OCI-LY7 (cell line): ENCODE data around the gene LAMC1. TPM values are rescaled to one million over a fixed set of nuclear protein-coding genes. Genes with fewer than 3 reads are reported as not detected.

Source experiments
- BruUV-seq: library from RNA; stranded (reverse); fragments of 400-500 nt; replicated peaks from 2 replicates; lab custom pipeline; 2021; lab: Mats Ljungman, UMichigan
- CTCF ChIA-PET: fragments of 300-600 bp; sonication (Branson Sonifier 250); formaldehyde crosslinking; loops from one replicate; lab custom pipeline; 2022; ENCODE audit warnings: antibody characterized with exemption; ENCODE audit not compliant: unreplicated experiment; lab: Charles Lee
- POLR2A ChIA-PET: fragments of 300-600 bp; sonication (Branson Sonifier 250); formaldehyde crosslinking; loops from one replicate; lab custom pipeline; 2022; ENCODE audit warnings: antibody characterized with exemption; lab: Charles Lee
- DNase-seq: peaks from one replicate; pipeline ENCODE4 v3.0.0-alpha.2; 2015; ENCODE audit warnings: low spot score
- H2AFZ ChIP-seq: fragments of 200-600 bp; sonication (generic), shearing (Covaris generic); 2 replicates; pipeline ENCODE4 v1.6.1; 2014; ENCODE audit warnings: mild to moderate bottlenecking, antibody characterized with exemption, low read length, moderate library complexity
- H3K27ac ChIP-seq: fragments of 200-600 bp; sonication (generic); 2 replicates; pipeline ENCODE4 v1.5.1; 2014; ENCODE audit warnings: mixed run types, low read depth, mild to moderate bottlenecking, moderate library complexity, low read length, inconsistent platforms; ENCODE audit not compliant: poor library complexity, severe bottlenecking
- H3K36me3 ChIP-seq: fragments of 200-600 bp; sonication (generic); 2 replicates; pipeline ENCODE4 v1.6.1; 2014; ENCODE audit warnings: mild to moderate bottlenecking, antibody characterized with exemption, low read length, moderate library complexity, mixed read lengths; ENCODE audit not compliant: insufficient read depth
- H3K4me1 ChIP-seq: fragments of 200-600 bp; sonication (generic); 2 replicates; pipeline ENCODE4 v1.5.1; 2014; ENCODE audit warnings: mild to moderate bottlenecking, low read length; ENCODE audit not compliant: insufficient read depth, poor library complexity, severe bottlenecking
- H3K4me2 ChIP-seq: fragments of 200-600 bp; sonication (generic); 2 replicates; pipeline ENCODE4 v1.6.1; 2014; ENCODE audit warnings: mild to moderate bottlenecking, low read length
- H3K4me3 ChIP-seq: fragments of 200-600 bp; sonication (generic); 2 replicates; pipeline ENCODE4 v1.5.1; 2014; ENCODE audit warnings: mild to moderate bottlenecking, low read depth, low read length; ENCODE audit not compliant: poor library complexity, severe bottlenecking
- H3K79me2 ChIP-seq: fragments of 200-600 bp; sonication (generic); 2 replicates; pipeline ENCODE4 v1.6.1; 2016; ENCODE audit warnings: low read depth, mild to moderate bottlenecking, low read length, moderate library complexity, mixed read lengths; ENCODE audit not compliant: insufficient read depth
- H3K9me2 ChIP-seq: fragments of 200-600 bp; sonication (generic); 2 replicates; pipeline ENCODE4 v1.6.1; 2016; ENCODE audit warnings: mild to moderate bottlenecking, low read length, mixed read lengths; ENCODE audit not compliant: insufficient read depth
- H3K9me3 ChIP-seq: fragments of 200-600 bp; sonication (generic); 2 replicates; pipeline ENCODE4 v1.6.1; 2014; ENCODE audit warnings: mild to moderate bottlenecking, mixed run types, low read length, mixed read lengths
- H4K20me1 ChIP-seq: fragments of 200-600 bp; sonication (generic); 2 replicates; pipeline ENCODE4 v1.6.1; 2014; ENCODE audit warnings: mild to moderate bottlenecking, antibody characterized with exemption, low read length, moderate library complexity, mixed read lengths; ENCODE audit not compliant: insufficient read depth
- CTCF ChIP-seq: fragments of 200-600 bp; sonication (generic); conservative IDR thresholded peaks from 2 replicates; pipeline ENCODE4 v1.5.1; 2014; ENCODE audit warnings: mild to moderate bottlenecking, antibody characterized with exemption, low read length, moderate library complexity, mixed read lengths
- EZH2phosphoT487 ChIP-seq: fragments of 200-600 bp; sonication (generic); IDR thresholded peaks from 2 replicates; pipeline ENCODE4 v1.6.1; 2018; ENCODE audit warnings: low read depth, borderline replicate concordance, mild to moderate bottlenecking, mixed run types, antibody characterized with exemption, low read length, moderate library complexity, mixed read lengths
- intact Hi-C: fragments of 100-400 bp; cut with micrococcal nuclease; formaldehyde crosslinking; loops from one replicate; pipeline ENCODE4 v1.10.0; 2022; ENCODE audit not compliant: unreplicated experiment
- total RNA-seq, 2 experiments: library from RNA; depleted of rRNA in 1 of 2; stranded (reverse); fragments of >200 nt in 1 of 2; shearing (Covaris generic) in 1 of 2; gene quantifications; 2 replicates each; pipeline ENCODE4 v1.2.3, GENCODE V29; 2014 to 2022

LAMC1 gene
- total RNA-seq, 2 experiments from 2014 or later, result 24.2 to 42.1 TPM

DNA sequence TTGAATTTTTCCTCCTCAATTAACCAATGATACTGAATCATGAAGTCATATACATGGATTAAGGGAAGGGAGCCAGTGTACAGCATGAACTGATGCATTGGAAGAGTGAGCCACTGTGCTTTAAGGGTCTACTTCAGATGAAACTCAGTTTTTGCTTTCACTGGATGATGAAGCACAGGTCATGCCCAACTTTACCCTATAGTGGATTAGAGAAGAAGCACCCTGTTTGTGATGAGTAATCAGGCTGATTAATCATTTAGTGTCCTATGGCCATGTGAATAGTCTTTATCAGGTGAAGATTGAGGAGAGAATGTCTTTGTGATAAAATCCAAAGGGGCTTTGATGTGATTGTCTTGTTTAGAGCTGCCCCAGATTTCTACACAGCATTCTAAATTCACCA, 24.7 kb upstream of the LAMC1 start:
- no peaks in the 10 kb centered on the region for H3K36me3 ChIP-seq
- no peak overlapping the region for H3K4me3 ChIP-seq
- no peak for TF ChIP-seq EZH2phosphoT487
- TF ChIP-seq CTCF, result no peak
- H3K4me2 ChIP-seq, result no peak overlapping the region
- DNase-seq, result no peak
- no peaks in the 10 kb centered on the region for H3K4me1 ChIP-seq
- no peak overlapping the region for H2AFZ ChIP-seq
- H3K9me2 ChIP-seq, result no peaks in the 10 kb centered on the region
- H4K20me1 ChIP-seq, result no peaks in the 10 kb centered on the region
- H3K27ac ChIP-seq, result no peak overlapping the region
- CTCF ChIA-PET, result no interaction called here
- POLR2A ChIA-PET, result no interaction called here
- BruUV-seq, result no TSS peak
- H3K9me3 ChIP-seq, result no peaks in the 10 kb centered on the region
- H3K79me2 ChIP-seq, result no peaks in the 10 kb centered on the region
- intact Hi-C loops, result no loop called here

GRCh38 chr1:183000167-183000962, 22.9 kb upstream of the LAMC1 start:
- Histone ChIP-seq H3K9me2 (no peaks in the 10 kb centered on the region), H3K36me3 (no peaks in the 10 kb centered on the region), H3K27ac (no peak overlapping the region), H3K4me1 (no peaks in the 10 kb centered on the region), H2AFZ (no peak overlapping the region), H3K4me2 (no peak overlapping the region), H3K4me3 (no peak overlapping the region), H3K79me2 (no peaks in the 10 kb centered on the region), H4K20me1 (no peaks in the 10 kb centered on the region), H3K9me3 (no peaks in the 10 kb centered on the region)
- POLR2A ChIA-PET, result no interaction called here
- BruUV-seq, result no TSS peak
- no peak for TF ChIP-seq CTCF
- CTCF ChIA-PET, result no interaction called here
- intact Hi-C loops, result no loop called here
- DNase-seq, result no peak

DNA sequence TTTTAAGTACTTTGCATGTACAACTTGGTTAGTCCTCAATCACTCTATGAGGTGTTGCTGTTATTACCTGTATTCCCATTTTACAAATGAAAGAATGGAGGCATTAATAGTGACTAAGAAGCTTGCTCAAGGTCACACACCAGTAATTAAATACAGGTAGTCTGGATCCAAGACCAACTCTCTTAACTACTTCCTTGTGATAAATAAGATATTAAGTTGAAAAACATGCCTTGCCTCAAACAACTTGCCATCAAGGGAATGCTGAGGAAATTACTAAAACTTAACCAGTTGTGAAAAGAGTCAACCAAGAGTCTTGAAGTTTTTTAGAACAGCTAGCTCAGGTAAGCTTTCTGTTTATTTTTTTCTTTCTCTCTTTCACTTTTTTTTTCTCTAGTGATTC, 21.0 kb upstream of the LAMC1 start:
- no peaks in the 10 kb centered on the region for H4K20me1 ChIP-seq
- no peaks in the 10 kb centered on the region for H3K9me3 ChIP-seq
- no TSS peak for BruUV-seq
- TF ChIP-seq CTCF (no peak), EZH2phosphoT487 (no peak)
- ChIA-PET POLR2A (interaction anchor here (1.1 kb wide), 1 partner anchor 12 kb away, joined by 3 read pairs; no protein-coding TSS in a partner anchor), CTCF (no interaction called here)
- DNase-seq, result no peak
- H2AFZ ChIP-seq, result no peak overlapping the region
- intact Hi-C loops, result no loop called here
- no peak overlapping the region for H3K4me3 ChIP-seq
- H3K4me2 ChIP-seq, result no peak overlapping the region
- H3K4me1 ChIP-seq, result no peaks in the 10 kb centered on the region
- no peaks in the 10 kb centered on the region for H3K9me2 ChIP-seq
- no peak overlapping the region for H3K27ac ChIP-seq
- no peaks in the 10 kb centered on the region for H3K36me3 ChIP-seq
- H3K79me2 ChIP-seq, result no peaks in the 10 kb centered on the region
